ENCODE results near the gene EIPR1.

DNA sequence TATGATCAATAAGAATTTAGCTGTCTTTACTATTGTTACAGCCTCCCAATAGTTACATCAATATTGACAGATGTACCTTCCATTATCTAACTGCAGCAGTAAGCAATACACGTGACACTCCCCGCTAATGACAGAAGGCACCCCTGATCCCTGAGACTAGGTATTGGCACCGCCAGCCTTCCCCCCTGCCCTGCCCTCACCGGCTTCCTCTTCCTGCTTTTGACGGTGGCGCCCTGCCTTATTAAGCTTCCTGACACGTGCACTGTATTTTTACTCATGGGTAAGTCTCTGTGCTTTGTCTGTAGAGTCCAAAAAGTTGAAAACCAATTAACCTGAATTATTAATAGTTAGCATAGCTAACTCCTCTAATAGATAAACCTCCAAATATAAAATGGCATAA, 223.5 kb downstream of the EIPR1 start:
- TF ChIP-seq, protein P1, sequence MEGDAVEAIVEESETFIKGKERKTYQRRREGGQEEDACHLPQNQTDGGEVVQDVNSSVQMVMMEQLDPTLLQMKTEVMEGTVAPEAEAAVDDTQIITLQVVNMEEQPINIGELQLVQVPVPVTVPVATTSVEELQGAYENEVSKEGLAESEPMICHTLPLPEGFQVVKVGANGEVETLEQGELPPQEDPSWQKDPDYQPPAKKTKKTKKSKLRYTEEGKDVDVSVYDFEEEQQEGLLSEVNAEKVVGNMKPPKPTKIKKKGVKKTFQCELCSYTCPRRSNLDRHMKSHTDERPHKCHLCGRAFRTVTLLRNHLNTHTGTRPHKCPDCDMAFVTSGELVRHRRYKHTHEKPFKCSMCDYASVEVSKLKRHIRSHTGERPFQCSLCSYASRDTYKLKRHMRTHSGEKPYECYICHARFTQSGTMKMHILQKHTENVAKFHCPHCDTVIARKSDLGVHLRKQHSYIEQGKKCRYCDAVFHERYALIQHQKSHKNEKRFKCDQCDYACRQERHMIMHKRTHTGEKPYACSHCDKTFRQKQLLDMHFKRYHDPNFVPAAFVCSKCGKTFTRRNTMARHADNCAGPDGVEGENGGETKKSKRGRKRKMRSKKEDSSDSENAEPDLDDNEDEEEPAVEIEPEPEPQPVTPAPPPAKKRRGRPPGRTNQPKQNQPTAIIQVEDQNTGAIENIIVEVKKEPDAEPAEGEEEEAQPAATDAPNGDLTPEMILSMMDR (IDR thresholded peaks at IDR 0.05; ENCODE audit: insufficient read depth, low read length, poor library complexity, severe bottlenecking) = no peak
- TF ChIP-seq EZH2phosphoT487 (conservative IDR thresholded peaks at IDR 0.05; ENCODE audit: low read length) = no peak
